GM12878 (cell line): ENCODE measurements around the gene PRR13. TPM values are rescaled to one million over a fixed set of nuclear protein-coding genes. Genes with fewer than 3 reads are reported as not detected.

Source experiments
- ATAC-seq: fragments of 200-7000 bp; cut with Tn5 transposase; 3 replicates; pipeline ENCODE4 v1.9.1; 2020; ENCODE audit warnings: mild to moderate bottlenecking, moderate library complexity
- BruUV-seq: library from RNA; stranded (reverse); fragments of 400-500 nt; replicated peaks from 2 replicates; lab custom pipeline; 2021; lab: Mats Ljungman, UMichigan
- CTCF ChIA-PET: fragments of 300-600 bp; sonication (Branson Sonifier 250); formaldehyde crosslinking; extraction: SDS; loops from one replicate; lab custom pipeline; 2021; ENCODE audit warnings: inconsistent platforms; lab: Yijun Ruan, JAX
- POLR2A ChIA-PET: fragments of 350-600 bp; formaldehyde crosslinking; extraction: SDS; loops from one replicate; lab custom pipeline; 2021; ENCODE audit warnings: inconsistent platforms; lab: Charles Lee
- RAD21 ChIA-PET: fragments of 300-600 bp; sonication (Branson Sonifier 250); formaldehyde crosslinking; loops from one replicate; lab custom pipeline; 2023; ENCODE audit warnings: antibody characterized with exemption; ENCODE audit not compliant: unreplicated experiment; lab: Charles Lee
- SMC1A ChIA-PET: fragments of 300-600 bp; sonication (Branson Sonifier 250); formaldehyde crosslinking; loops from one replicate; lab custom pipeline; 2023; ENCODE audit not compliant: unreplicated experiment, uncharacterized antibody; lab: Charles Lee
- DNase-seq: peaks from one replicate; pipeline ENCODE4 v3.0.0-alpha.2; 2011; ENCODE audit warnings: low read depth, low spot score
- FAIRE-seq: peaks from 3 replicates; lab custom pipeline; 2011; peaks lifted over from hg19 to GRCh38; lab: Jason Lieb, UNC
- H2AFZ ChIP-seq: 2 replicates; pipeline ENCODE4 v1.6.0; 2011; ENCODE audit warnings: low read depth, low read length, control low read depth; ENCODE audit not compliant: control insufficient read depth
- H3K27ac ChIP-seq: 2 replicates; pipeline ENCODE4 v1.5.1; 2011; ENCODE audit warnings: control low read depth; ENCODE audit not compliant: control insufficient read depth, insufficient read depth
- H3K27me3 ChIP-seq, 2 experiments: replicated peaks in 1 of 2; 2 replicates each; pipeline versions ENCODE4 v1.6.0 to v1.6.1; 2011; ENCODE audit warnings: low read length in 1 of 2; ENCODE audit not compliant: control insufficient read depth in 2 of 2, insufficient read depth in 2 of 2
- H3K36me3 ChIP-seq, 2 experiments: 2 replicates each; pipeline ENCODE4 v1.5.1; 2011; ENCODE audit warnings: low read length in 1 of 2; ENCODE audit not compliant: control insufficient read depth in 2 of 2, insufficient read depth in 2 of 2
- H3K4me1 ChIP-seq: 2 replicates; pipeline ENCODE4 v1.6.1; 2011; ENCODE audit warnings: mild to moderate bottlenecking, low read length, moderate library complexity, mixed read lengths; ENCODE audit not compliant: control insufficient read depth, insufficient read depth
- H3K4me2 ChIP-seq: 2 replicates; pipeline ENCODE4 v1.6.0; 2011; ENCODE audit warnings: control low read depth; ENCODE audit not compliant: control insufficient read depth, insufficient read depth
- H3K4me3 ChIP-seq: fragments of 200-600 bp; sonication (generic); 2 replicates; pipeline ENCODE4 v1.5.1; 2016
- H3K79me2 ChIP-seq: 2 replicates; pipeline ENCODE4 v1.6.0; 2011; ENCODE audit warnings: low read length; ENCODE audit not compliant: control insufficient read depth, insufficient read depth
- H3K9ac ChIP-seq: 2 replicates; pipeline ENCODE4 v1.8.0; 2011; ENCODE audit warnings: low read length, control low read depth, mixed read lengths; ENCODE audit not compliant: control insufficient read depth, insufficient read depth
- H3K9me3 ChIP-seq: replicated peaks from 3 replicates; pipeline ENCODE4 v1.5.1; 2011; ENCODE audit warnings: mild to moderate bottlenecking, low read length; ENCODE audit not compliant: control insufficient read depth, insufficient read depth
- H4K20me1 ChIP-seq: 2 replicates; pipeline ENCODE4 v1.6.0; 2011; ENCODE audit not compliant: control insufficient read depth, insufficient read depth
- BHLHE40 ChIP-seq, 2 experiments: fragments of 450-650 bp in 1 of 2; IDR thresholded peaks; 2 replicates each; pipeline ENCODE4 v1.6.1; 2011 to 2017; ENCODE audit warnings: low read depth in 2 of 2, borderline replicate concordance in 1 of 2, improper control_type of control experiment in 1 of 2, low read length in 1 of 2, mild to moderate bottlenecking in 1 of 2
- CTCF ChIP-seq, 3 experiments: IDR thresholded peaks in 2 of 3; conservative IDR thresholded peaks in 1 of 3; 2 replicates each; pipeline ENCODE4 v1.5.1; 2011; ENCODE audit warnings: low read depth in 3 of 3, low read length in 3 of 3, mild to moderate bottlenecking in 3 of 3, control low read depth in 2 of 3, moderate library complexity in 2 of 3, inconsistent platforms in 1 of 3, mixed read lengths in 1 of 3; ENCODE audit not compliant: control insufficient read depth in 2 of 3, insufficient read depth in 1 of 3; ENCODE audit errors: extremely low read depth in 1 of 3
- HDGF ChIP-seq: fragments of 450-650 bp; IDR thresholded peaks from 2 replicates; pipeline ENCODE4 v1.6.1; 2016; ENCODE audit warnings: antibody characterized with exemption
- NRF1 ChIP-seq: conservative IDR thresholded peaks from 2 replicates; pipeline ENCODE4 v1.6.1; 2011; ENCODE audit warnings: mild to moderate bottlenecking, low read depth, low read length, improper control_type of control experiment
- POLR2AphosphoS5 ChIP-seq: IDR thresholded peaks from 2 replicates; pipeline ENCODE4 v1.6.1; 2011; ENCODE audit warnings: mild to moderate bottlenecking, low read length, inconsistent platforms
- RCOR1 ChIP-seq: conservative IDR thresholded peaks from 2 replicates; pipeline ENCODE4 v1.6.1; 2012; ENCODE audit warnings: low read depth, low read length, improper control_type of control experiment
- REST ChIP-seq: IDR thresholded peaks from 2 replicates; pipeline ENCODE4 v1.6.1; 2012; ENCODE audit warnings: mild to moderate bottlenecking, low read depth, low read length
- WRNIP1 ChIP-seq: IDR thresholded peaks from 2 replicates; pipeline ENCODE4 v1.6.1; 2011; ENCODE audit warnings: low read depth, low read length, improper control_type of control experiment, borderline replicate concordance
- WGBS: methylation state at CpG from one replicate; pipeline ENCODE4 v1.1.6; 2016; ENCODE audit warnings: low lambda C conversion rate; ENCODE audit not compliant: insufficient replicate concordance, insufficient coverage; ENCODE audit errors: missing lambda C conversion rate; 5-methylcytosine and 5-hydroxymethylcytosine counted together
- in situ Hi-C: fragments of 300-500 bp; cut with MboI; formaldehyde crosslinking; loops from 9 replicates; pipeline ENCODE4 v1.14.3; 2018; ENCODE audit warnings: mixed read lengths
- intact Hi-C: fragments of 100-400 bp; cut with micrococcal nuclease; formaldehyde crosslinking; loops from one replicate; pipeline ENCODE4 v1.14.2; 2022; ENCODE audit not compliant: unreplicated experiment
- polyA plus RNA-seq, 11 experiments: library from polyadenylated mRNA; depleted of rRNA in 4 of 11; unstranded in 6 of 11; stranded (reverse) in 5 of 11; fragments of >200 nt; fragmentation: Nextera tagmentation in 4 of 11; fragmentation: Illumina TruSeq in 1 of 11; extraction: Ambion mirVana in 4 of 11; extraction: Trizol in 1 of 11; gene quantifications; 1 replicate in 1 of 11; 2 replicates in 10 of 11; pipeline versions ENCODE4 v1.2.1 to v1.2.3, GENCODE V29; 2011 to 2016; ENCODE audit warnings: inconsistent platforms in 2 of 11, missing spikeins in 2 of 11, low read depth in 1 of 11
- total RNA-seq, 4 experiments: library from RNA; depleted of rRNA in 3 of 4; stranded (reverse); fragments of >200 nt in 3 of 4; fragmentation: Illumina TruSeq in 1 of 4; extraction: Trizol in 1 of 4; gene quantifications; 2 replicates each; pipeline versions ENCODE4 v1.2.1 to v1.2.3, GENCODE V29; 2013 to 2021

PRR13 gene
- total and polyA plus RNA-seq, 10 of the 15 experiments (the other 5 are each of a cell fraction or from before 2014, with no cell fraction given) = 94.2 to 462 (median 276) TPM

GRCh38 chr12:53474819-53475218, 33.3 kb downstream of the PRR13 start:
- Histone ChIP-seq H3K9me3 (no peaks in the 10 kb centered on the region), H3K4me1 (0 out of 2 replicates have a peak, but pooled peaks cover 2% of the 10 kb centered on the region), H4K20me1 (peaks cover 5% of the 10 kb centered on the region), H3K79me2 (peaks cover 3% of the 10 kb centered on the region; the same call in 1 of the 2 replicates), H3K36me3 (peaks cover 25 to 54% of the 10 kb centered on the region in 2 experiments), H3K4me2 (no peak overlapping the region), H3K4me3 (no peak overlapping the region), H2AFZ (no peak overlapping the region), H3K9ac (no peak overlapping the region)
- in situ Hi-C loops = loop anchor here (10.0 kb wide), 1 partner anchor 450 kb away; no protein-coding TSS in a partner anchor
- CTCF ChIA-PET = interaction anchor here (0.7 to 4.4 kb wide), 8 partner anchors 14 to 43 kb away, joined by 3 to 30 read pairs (median 10); partner anchors contain the start of gene NPFF
- intact Hi-C loops = no loop called here
- FAIRE-seq = no peak
- TF ChIP-seq POLR2AphosphoS5 (0 out of 2 replicates have a peak, but pooled peaks have one; percentile 47), WRNIP1 (no peak), HDGF (0 out of 2 replicates have a peak, but pooled peaks have one; percentile 35)
- TF ChIP-seq, all 136 proteins: peak for 2
- Histone ChIP-seq H3K27me3 (no peaks in the 10 kb centered on the region), H3K27ac (no peak overlapping the region)
- SMC1A ChIA-PET = interaction anchor here (0.9 to 6.5 kb wide), 5 partner anchors 13 to 122 kb away, joined by 3 to 32 read pairs (median 5); partner anchors contain the start of genes NPFF and TARBP2
- POLR2A ChIA-PET = interaction anchor here (0.6 to 2.2 kb wide), 10 partner anchors 16 to 296 kb away, joined by 3 to 7 read pairs (median 4); no protein-coding TSS in a partner anchor
- no TSS peak for BruUV-seq
- no peak for ATAC-seq
- RAD21 ChIA-PET = interaction anchor here (0.9 to 4.2 kb wide), 4 partner anchors 26 to 122 kb away, joined by 3 to 15 read pairs (median 4); partner anchors contain the start of genes SP1 and TARBP2
- 90% methylated on average over 11 of the region's 13 CpGs for WGBS
- DNase-seq = no peak

- SMC1A ChIA-PET = interaction anchor here (0.7 to 6.5 kb wide), 11 partner anchors 9 to 153 kb away, joined by 3 to 32 read pairs (median 3); partner anchors contain the start of gene NPFF
Measured at GRCh38 chr12:53476769-53477209, 35.3 kb downstream of the PRR13 start.

More at GRCh38 chr12:53476769-53477209, 35.3 kb downstream of the PRR13 start:
- H3K27me3 ChIP-seq = no peaks in the 10 kb centered on the region
- in situ Hi-C loops = loop anchor here (10.0 kb wide), 1 partner anchor 452 kb away; no protein-coding TSS in a partner anchor
- TF ChIP-seq CTCF (IDR thresholded peaks at IDR 0.05 in 2 of 3, conservative IDR thresholded peaks at IDR 0.05 in 1 of 3; ENCODE audit: control insufficient read depth in 2 of 3, extremely low read depth in 1 of 3, insufficient read depth in 1 of 3, low read depth in 3 of 3, low read length in 3 of 3) (peak in 2 of 3 experiments; percentile 10 to 34; a peak in 2 of 6 replicates), BHLHE40 (IDR thresholded peaks at IDR 0.05; ENCODE audit: borderline replicate concordance in 1 of 2, low read depth in 2 of 2, low read length in 1 of 2) (no peak), NRF1 (no peak), REST (no peak), RCOR1 (no peak), POLR2AphosphoS5 (peak; percentile 36; the same call in 1 of the 2 replicates)
- TF ChIP-seq, all 136 proteins: peak for 2
- WGBS = 66% methylated on average over 2 of the region's 2 CpGs
- Histone ChIP-seq H3K9me3 (no peaks in the 10 kb centered on the region), H3K4me1 (0 out of 2 replicates have a peak, but pooled peaks cover 2% of the 10 kb centered on the region), H3K79me2 (peaks cover 2% of the 10 kb centered on the region; the same call in 1 of the 2 replicates), H4K20me1 (peaks cover 3% of the 10 kb centered on the region), H2AFZ (no peak overlapping the region), H3K27ac (no peak overlapping the region), H3K4me3 (no peak overlapping the region), H3K36me3 (peaks cover 25 to 50% of the 10 kb centered on the region in 2 experiments), H3K4me2 (no peak overlapping the region), H3K9ac (no peak overlapping the region)
- FAIRE-seq = no peak
- no TSS peak for BruUV-seq
- no peak for DNase-seq
- POLR2A ChIA-PET = interaction anchor here (0.6 to 1.5 kb wide), 3 partner anchors 9 to 132 kb away, joined by 3 to 4 read pairs (median 4); no protein-coding TSS in a partner anchor
- CTCF ChIA-PET = interaction anchor here (0.6 to 4.4 kb wide), 29 partner anchors 9 to 938 kb away, joined by 3 to 30 read pairs (median 4); partner anchors contain the start of gene TARBP2
- RAD21 ChIA-PET = interaction anchor here (0.5 to 4.2 kb wide), 4 partner anchors 8 to 124 kb away, joined by 3 to 15 read pairs (median 4); no protein-coding TSS in a partner anchor
- ATAC-seq = peak; percentile 60
- intact Hi-C loops = no loop called here
